Esophagus muscularis mucosa (tissue), 3 donors: ENCODE results near the gene MID1.

Experiments used
- CTCF ChIP-seq, 3 experiments: fragments of 200-600 bp in 2 of 3; fragments of 450-650 bp in 1 of 3; sonication (generic) in 2 of 3; IDR thresholded peaks; one replicate each; pipeline ENCODE4 v1.5.1; 2017 to 2019; ENCODE audit warnings: antibody characterized with exemption in 3 of 3, mild to moderate bottlenecking in 2 of 3, moderate library complexity in 1 of 3
- POLR2A ChIP-seq: fragments of 450-650 bp; IDR thresholded peaks from one replicate; pipeline ENCODE4 v1.6.1; 2017; ENCODE audit warnings: antibody characterized with exemption, moderate library complexity, mild to moderate bottlenecking, low read depth

- TF ChIP-seq CTCF (IDR thresholded peaks at IDR 0.05), result no peak
- no peak for TF ChIP-seq POLR2A
These were observed 178.9 kb downstream of the MID1 start for GRCh38 chrX:10441464-10441863.
